Activated gamma-delta T cell treated with Interleukin-2 at 50 U/mL for 16 hours (primary cell): ENCODE results near the gene ANKRD34B.

Source experiments
- DNase-seq: peaks from one replicate; pipeline ENCODE4 v3.0.0-alpha.2; 2020

Gene ANKRD34B

GRCh38 chr5:80569086-80569960 lies 757 bp downstream of the ANKRD34B start:
- no peak for DNase-seq

- DNase-seq: no peak
Observed at GRCh38 chr5:80568251-80568650, 1.8 kb downstream of the ANKRD34B start.

- DNase-seq: no peak
Observed at GRCh38 chr5:80566711-80567259, 3.3 kb downstream of the ANKRD34B start.

- DNase-seq: no peak
Observed at GRCh38 chr5:80565330-80565729, 4.8 kb downstream of the ANKRD34B start.

GRCh38 chr5:80559244-80559643 lies 10.8 kb downstream of the ANKRD34B start:
- no peak for DNase-seq

GRCh38 chr5:80555099-80555498 lies 15.0 kb downstream of the ANKRD34B start:
- no peak for DNase-seq

- DNase-seq: no peak
Observed at GRCh38 chr5:80554646-80555045, 15.4 kb downstream of the ANKRD34B start.

GRCh38 chr5:80541392-80541791 lies 28.7 kb downstream of the ANKRD34B start:
- no peak for DNase-seq

GRCh38 chr5:80540691-80541090 lies 29.4 kb downstream of the ANKRD34B start:
- DNase-seq: no peak

- no peak for DNase-seq
Observed at GRCh38 chr5:80516826-80517225, 53.3 kb downstream of the ANKRD34B start.

- no peak for DNase-seq
Observed at GRCh38 chr5:80509362-80509761, 60.7 kb downstream of the ANKRD34B start.

- DNase-seq: no peak
Observed at GRCh38 chr5:80508844-80509243, 61.2 kb downstream of the ANKRD34B start.

GRCh38 chr5:80507663-80508062 lies 62.4 kb downstream of the ANKRD34B start:
- no peak for DNase-seq
